GM21723 (cell line): Measurements from ENCODE around the gene USP24.

Experiments used
- ATAC-seq: cut with Tn5 transposase; IDR thresholded peaks from one replicate; pipeline ENCODE4 v1.9.1; 2021; ENCODE audit warnings: mild to moderate bottlenecking, moderate library complexity; ENCODE audit not compliant: unreplicated experiment

USP24 gene

DNA sequence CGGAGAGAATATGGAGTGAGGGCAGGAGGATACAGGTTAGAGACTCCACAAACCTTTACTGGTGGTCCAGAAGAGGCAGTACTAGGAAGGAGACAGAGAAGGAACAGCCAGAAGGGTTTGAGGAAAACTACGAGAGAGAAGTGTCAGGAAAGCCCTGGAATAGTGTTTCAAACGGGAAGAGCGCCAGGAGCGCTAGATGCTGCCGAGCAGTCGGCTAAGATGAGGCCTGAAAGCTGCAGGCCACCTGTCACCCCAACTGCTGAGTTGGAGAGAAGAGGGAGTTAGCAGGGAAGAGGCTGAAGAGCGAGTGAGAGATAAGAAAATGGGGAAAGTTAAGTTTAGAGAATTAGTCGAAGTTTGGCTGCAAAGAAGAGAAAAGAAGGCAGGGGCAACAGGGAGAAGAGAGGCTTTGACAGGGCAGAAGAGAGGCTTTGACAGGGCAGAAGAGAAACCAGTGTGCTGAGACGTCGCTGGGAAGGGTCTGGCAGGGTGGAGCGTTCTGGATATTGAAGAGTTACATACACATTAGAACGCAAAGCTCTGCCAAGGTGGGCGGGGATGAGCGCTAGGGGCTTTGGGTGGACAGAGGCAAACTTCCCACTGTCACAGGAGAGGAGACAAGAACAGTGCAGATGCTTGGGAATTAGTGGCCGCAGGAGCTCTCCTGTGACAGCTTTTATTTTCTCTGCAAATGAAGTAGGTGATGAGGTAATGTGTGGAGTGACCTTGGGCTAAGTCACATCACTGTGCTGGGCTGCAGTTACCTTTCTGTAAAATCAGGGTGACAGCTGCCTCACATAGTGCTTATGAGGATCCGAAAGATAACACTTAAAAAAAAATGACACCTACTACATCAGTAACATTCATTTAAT, 144.6 kb downstream of the USP24 start:
- no peak for ATAC-seq

DNA sequence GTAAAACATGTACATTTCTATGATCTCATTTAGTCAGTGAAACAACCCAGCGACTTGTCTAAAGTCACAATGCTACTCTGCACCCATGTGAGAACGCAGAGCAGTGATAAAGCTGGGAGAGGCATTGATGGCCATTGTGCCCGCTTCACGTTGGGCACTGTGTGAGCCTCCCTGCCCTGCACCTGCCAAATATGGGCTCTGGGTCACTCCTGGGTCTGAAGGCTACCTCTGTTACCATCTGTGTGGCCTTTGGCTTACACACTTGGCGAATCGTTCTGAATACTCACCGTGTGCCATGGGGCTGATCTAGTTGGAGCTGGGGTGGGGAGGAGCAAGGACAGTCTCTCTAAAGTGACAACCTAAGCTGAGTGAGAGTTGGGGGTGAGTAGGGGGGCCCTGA, 145.9 kb downstream of the USP24 start:
- ATAC-seq: no peak

DNA sequence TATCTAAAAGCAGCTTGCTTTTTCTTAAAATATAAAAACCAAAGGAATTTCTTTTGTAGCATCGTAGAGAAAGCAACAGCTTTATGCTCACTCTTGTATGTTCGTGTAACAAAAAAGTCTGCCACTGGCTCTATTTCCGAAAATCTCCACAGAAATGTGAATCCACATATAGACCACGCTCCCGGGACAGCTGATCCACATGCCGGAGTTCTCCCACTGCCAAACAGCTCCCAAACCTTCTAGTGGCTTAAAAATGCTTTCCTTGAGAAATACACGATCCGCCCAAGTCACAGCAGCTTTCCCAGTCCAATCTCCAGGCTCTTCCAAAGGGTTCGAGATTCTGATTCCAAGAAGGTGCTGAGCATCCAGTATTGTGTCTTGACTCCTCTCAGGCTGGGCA, 146.5 kb downstream of the USP24 start:
- ATAC-seq: no peak

DNA sequence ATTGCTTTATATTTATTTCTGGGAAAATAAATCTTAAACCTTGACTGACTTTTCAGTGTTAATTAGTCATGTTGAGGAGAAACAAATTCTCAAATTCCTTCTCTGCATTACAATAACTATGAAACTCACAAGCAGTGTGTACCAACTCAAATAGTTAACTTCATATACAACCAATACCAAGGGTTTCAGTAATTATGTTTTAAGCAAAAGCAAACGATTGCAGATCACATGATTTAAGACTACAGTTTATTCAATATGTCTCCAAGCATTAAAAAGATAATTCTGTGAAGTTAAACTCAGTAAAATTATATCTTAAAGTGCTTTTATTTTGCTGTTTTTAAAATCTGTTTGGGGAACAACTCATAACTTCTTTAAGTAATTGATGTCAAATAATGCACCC, 147.2 kb downstream of the USP24 start:
- no peak for ATAC-seq

DNA sequence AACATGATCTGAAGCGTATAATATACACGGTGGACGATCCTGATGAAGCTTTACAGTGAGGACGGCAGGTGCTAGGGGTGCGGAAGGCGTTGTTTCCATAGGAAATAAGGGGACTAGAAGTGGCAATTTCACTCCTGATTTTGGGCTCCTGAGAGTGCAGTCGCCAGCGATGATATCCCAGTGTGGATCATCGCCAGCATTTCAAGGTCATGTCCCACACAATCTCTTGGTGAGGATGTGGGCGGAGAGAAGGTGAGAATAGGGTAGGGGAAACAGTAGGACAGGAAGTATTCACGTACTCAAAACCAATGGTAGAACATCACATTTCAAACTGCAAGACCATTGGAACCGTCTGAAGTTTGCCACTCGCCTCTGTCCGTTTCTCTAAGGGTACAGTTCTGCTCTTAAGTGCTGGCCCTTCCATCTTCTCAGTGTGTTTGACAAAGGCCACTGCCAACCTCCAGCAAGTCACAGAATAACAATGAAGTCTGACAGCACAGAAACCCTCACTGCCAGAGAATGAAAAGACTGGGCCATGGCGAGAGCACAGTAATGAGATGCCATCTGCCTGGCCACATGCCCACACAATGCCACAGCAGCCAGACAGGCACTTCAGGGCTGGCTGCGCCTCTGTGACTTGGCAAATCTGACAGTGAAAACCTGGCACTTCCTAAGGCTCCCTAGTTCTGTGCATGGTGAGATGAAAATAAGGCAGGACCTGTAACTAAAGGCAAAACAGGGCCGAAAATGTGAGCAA, 148.0 kb downstream of the USP24 start:
- ATAC-seq: no peak

DNA sequence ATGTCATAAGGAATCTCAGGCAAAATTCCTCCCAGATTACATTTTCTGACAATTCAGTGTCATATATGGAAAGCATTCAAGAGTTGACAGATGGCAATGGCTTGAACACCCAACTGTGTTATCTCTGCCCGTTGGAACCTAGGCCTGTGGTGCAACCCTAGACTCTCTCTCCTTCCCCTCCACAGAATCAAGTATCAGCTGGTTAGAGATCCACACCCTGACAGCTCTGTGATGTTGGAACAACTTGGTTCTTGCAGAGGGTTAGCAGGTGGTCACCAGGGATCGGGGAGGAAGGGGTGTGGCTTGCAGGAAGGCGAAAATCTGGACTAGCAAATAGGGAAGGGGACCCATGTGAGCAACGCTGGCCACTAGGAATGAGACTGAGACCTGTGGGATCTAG, 149.5 kb downstream of the USP24 start:
- ATAC-seq: no peak

DNA sequence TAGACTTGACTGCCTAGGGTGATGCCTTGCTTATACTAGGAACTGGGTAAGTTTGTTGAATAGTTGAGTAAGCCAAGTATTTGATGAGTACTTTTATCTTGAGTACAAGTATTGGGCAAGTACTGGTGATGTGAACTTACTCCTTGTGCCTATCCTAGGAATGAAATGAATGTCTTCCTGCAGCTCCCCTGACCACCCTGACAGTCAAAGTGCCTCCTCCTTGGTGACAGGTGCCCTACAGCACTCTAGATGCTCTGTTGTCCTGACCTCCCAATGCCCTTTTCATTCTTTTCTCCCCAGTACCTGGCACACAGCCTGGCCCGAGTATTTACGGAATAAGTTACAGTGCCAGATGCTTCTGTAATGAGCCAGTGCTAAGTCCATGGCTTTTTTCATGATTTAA, 150.3 kb downstream of the USP24 start:
- no peak for ATAC-seq

DNA sequence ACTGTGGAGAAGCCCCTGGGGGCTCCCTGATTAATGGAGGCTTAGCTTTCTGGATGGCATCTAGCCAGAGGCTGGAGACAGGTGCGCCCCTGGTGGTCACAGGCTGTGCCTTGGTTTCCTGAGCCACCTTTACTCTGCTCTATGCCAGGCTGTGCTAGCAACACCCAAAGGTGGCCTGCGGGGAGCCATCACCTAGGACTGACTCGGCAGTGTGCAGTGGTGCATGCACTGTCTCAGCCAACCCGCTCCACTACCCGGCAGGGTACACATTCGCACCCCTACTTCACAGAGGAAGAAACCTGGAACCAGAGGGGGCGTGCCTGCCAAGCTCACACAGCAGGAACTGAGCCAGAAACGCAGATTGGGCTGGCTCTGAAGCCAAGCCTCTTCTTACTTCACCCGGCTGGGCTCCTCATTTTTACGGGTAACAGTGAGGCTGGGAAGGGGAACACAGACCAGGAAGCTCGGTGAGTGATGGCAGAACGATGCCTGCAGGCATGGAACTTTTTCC, 151.0 kb downstream of the USP24 start:
- ATAC-seq: no peak

DNA sequence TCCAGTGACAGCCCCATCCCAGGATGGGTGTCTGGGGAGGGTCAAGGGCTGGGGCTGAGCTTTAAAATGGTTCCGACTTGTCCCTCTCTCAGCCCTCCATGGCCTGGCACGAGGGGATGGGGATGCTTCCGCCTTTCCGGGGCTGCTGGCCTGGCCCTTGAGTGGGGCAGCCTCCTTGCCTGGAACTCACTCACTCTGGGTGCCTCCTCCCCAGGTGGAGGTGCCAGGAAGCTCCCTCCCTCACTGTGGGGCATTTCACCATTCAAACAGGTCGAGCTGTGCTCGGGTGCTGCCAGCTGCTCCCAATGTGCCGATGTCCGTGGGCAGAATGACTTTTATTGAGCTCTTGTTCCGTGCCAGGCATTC, 151.6 kb downstream of the USP24 start:
- ATAC-seq: no peak

DNA sequence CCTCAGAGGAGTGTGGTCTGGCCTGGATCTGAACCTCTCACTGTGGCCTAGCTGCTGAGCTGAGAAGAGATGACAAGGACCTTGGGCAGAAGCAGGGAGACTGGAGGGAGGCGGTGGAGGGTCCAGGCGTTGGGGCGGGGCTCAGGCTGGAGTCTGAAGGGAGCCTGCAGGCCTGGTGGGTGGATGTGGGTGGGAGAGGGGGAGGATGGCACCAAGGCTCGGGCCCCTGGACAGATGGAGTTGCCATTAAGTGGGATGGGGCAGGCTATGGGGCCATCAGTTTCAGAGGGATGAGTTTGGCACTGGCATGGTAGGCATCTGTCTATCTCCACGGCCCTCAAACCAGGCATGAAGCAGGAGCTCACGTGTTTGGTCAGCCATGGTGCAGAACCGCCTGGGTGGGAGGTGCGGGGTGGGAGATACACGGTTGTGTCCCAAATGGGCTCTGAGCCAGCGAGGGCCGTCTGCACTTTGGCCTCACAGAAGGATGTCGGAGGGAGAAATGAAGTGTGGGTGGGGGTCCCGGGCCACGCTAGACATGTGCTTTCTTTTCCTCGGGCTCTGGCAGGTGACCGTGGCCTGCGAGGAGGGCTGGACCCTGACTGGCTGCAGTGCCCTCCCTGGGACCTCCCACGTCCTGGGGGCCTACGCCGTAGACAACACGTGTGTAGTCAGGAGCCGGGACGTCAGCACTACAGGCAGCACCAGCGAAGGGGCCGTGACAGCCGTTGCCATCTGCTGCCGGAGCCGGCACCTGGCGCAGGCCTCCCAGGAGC, 152.2 kb downstream of the USP24 start:
- ATAC-seq: no peak

DNA sequence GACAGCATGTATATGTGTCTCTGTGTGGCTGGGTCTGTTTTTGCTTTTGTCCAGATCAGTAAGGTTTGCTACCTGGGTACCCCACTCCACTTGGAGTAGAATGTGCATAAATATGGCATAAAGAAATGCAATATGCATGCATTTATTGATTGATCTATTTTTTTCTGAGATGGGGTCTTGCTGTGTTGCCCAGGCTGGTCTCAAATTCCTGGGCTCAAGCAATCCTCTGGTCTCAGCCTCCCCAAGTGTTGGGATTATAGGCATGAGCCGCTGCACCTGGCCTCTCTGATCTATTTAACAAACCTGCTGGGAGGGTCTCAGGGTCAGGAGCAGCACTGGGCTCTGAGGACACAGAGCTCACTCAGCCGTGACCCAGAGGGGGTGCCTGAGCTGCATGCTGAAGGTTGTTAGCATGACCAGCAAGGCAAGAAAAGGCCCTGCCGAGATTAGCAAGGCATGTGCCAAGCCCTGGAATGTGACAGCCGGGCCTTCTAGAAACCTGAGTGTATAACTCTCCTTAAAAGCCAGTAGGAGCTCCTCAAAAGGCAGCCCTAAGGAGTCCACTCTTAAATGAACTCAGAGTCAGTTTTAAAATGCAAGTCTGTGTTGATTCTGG, 153.3 kb downstream of the USP24 start:
- ATAC-seq: no peak

DNA sequence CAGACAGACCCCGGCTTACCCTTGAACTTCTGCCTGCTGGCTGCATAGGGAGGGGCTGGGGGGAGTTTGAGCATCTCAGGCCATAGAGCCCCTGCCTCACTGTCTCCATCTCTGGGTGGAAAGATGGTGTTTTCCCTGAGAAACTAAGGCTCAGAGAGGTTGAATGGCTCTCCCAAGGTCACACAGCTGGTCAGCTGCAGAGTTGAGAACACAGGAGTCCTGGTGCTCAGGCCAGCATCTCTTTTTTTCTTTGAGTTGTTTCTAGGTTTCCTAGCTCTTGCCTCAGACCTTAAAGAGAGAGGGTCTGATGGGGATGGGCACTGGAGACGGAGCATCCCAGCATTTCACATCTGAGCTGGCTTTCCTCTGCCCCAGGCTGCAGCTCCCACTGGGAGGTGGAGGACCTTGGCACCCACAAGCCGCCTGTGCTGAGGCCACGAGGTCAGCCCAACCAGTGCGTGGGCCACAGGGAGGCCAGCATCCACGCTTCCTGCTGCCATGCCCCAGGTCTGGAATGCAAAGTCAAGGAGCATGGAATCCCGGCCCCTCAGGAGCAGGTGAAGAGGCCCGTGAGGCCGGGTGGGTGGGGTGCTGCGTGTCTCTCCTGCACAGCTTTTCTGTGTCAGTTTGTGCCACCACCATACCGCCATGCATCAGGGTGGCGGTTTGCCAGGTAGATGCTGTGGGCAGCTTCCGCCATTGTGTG, 154.0 kb downstream of the USP24 start:
- no peak for ATAC-seq

DNA sequence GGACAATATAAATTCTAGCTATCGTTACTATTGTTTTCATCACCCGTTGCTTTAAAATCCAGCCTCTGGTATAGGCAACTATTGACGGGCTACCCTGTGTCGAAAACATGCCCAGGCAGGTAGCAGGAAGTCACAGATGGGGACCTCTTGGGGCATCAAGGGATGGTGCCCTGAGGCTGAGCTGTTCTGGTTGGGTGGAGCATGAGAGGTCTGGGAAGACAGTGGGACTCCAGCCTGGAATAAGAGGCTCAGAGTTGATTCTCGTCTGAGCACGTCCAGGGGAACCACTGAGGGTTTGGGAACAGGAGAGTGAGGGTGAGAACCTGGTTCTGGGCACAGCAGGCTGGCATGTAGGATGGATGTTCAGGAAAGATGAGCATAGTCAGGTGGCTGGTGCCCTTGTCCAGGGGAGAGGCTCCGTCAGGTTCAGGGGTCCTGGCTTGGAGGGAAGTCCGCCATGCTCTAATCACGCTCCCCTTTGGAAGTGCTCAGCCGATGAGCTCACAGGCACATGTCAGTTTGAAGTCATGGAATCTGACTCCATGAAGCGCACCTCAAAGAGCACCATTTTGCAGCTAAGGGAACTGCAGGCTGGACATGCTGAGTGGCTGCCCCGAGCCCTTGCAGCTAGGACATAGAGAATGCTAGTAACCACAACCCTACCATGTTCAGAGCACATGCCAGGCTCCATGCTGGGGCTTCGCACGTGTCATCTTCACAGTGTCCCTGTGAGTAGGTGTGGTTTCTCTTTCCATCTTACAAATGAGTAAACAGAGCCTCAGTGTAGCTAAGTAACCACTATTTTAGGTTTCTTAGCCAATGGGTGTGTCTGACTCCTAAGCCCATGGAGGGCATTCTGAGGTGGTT, 154.8 kb downstream of the USP24 start:
- peak; percentile 53 for ATAC-seq

DNA sequence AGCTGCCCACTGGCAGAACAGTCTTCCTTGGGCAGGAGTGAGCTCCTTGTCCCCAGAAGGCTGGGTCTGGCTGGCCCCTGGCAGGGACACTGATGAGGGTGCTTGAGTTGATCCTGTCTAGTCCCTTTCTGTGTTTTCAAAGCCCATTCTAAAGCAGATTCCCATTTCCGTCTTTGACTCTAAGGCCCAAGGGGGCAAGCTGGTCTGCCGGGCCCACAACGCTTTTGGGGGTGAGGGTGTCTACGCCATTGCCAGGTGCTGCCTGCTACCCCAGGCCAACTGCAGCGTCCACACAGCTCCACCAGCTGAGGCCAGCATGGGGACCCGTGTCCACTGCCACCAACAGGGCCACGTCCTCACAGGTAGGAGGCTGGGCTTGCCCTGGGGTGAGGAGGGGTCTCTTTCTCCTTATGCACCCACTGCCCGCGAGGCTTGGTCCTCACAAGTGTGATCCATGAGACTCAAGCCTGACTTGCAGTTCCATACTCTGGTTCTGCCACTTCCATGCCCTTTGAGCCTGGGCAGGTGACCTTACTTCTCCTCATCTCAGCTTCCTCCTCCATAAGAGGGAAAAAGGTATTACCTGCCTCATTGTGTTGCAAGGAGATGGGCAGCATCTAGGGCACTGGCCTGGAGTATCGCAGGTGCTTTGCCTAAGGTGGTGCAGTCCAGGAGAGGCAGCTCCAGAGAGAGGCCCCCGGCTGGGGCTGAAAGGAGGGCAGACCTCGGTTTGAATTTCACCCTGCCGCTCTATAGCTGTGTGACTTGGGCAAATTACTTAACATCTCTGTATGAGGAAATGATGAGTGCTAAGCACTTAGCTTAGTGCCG, 155.6 kb downstream of the USP24 start:
- no peak for ATAC-seq

DNA sequence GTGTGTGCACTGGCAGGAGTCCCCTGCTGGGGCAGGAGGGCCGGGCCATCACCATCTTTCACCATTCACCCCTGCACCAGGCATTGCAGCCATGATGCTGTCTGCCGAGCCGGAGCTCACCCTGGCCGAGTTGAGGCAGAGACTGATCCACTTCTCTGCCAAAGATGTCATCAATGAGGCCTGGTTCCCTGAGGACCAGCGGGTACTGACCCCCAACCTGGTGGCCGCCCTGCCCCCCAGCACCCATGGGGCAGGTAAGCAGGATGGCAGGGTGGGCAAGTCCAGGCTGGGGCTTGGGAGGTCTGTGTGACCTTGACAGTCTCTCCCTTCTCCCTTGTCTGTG, 157.2 kb downstream of the USP24 start:
- ATAC-seq: no peak

DNA sequence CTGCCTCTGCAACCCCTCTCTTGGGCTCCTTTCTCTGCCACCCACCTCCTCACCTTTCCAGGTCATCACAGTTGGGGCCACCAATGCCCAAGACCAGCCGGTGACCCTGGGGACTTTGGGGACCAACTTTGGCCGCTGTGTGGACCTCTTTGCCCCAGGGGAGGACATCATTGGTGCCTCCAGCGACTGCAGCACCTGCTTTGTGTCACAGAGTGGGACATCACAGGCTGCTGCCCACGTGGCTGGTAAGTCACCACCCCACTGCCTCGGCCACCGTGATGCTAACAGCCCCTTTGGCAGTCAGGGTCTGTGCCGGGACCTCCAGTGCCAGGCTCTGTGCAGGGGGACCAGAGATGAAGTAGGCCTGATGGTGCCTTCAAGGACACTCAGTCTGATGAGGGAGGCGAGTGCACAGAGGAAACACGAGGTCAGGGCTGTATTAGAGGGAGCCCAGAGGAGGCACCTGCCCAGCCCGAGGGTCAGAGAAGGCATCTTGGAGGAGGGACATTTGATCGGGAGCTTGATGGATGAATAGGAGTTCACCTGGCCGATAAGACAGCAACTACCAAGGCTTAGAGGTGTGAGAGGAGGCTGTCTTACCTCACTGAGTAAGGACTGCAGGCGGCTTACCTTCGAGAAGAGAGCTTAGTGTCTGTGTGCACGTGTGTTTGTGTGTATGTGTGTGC, 157.8 kb downstream of the USP24 start:
- ATAC-seq: no peak

DNA sequence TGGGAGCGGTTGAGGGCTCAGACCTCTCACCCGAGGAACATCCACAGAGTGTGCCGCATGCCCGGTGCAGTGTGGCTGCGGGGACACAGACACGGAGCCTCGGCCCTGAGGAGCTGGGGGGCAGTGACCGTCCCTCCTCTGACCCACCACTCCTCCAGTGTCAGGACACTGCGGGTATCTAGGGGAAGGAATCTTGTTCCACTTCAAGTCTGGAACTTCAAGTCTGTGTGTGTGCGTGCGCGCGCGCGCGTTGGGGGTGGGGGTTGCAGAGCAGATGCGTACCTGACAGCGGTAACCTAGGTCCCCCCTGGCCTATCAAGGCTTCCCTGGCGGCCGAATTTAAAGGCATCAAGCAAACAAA, 158.6 kb downstream of the USP24 start:
- no peak for ATAC-seq

DNA sequence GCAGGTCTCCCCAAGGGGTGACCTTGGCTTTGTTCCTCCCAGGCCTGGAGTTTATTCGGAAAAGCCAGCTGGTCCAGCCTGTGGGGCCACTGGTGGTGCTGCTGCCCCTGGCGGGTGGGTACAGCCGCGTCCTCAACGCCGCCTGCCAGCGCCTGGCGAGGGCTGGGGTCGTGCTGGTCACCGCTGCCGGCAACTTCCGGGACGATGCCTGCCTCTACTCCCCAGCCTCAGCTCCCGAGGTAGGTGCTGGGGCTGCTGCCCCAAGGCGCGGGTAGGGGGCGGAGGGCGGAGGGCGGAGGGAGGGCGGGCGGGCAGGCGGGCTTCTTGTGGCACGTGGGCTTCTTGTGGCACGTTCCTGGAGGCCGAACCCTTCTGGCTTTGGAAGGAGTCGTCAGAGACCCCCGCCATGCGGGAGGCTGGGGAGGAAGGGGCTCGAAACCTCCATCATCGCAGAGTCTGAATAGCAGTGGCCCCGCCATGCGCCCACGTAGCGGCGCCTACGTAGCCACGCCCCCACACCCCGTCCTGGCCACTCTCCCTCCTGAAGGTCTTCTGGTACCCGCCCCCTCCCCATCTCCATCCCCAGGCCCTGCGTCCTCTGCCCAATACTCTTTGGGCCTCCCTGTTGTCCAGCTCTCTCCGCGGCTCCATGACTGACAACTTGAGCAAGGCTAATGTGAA, 159.1 kb downstream of the USP24 start:
- ATAC-seq: no peak
